Panc1 (cell line): ENCODE data around the gene PCTP. TPM values are rescaled to one million over a fixed set of nuclear protein-coding genes. Genes with fewer than 3 reads are reported as not detected.

Source experiments
- ATAC-seq: fragments of 200-7000 bp; cut with Tn5 transposase; 2 replicates; pipeline ENCODE4 v1.9.1; 2020; ENCODE audit warnings: mild to moderate bottlenecking, moderate library complexity
- BruUV-seq: library from RNA; stranded (reverse); fragments of 400-500 nt; replicated peaks from 2 replicates; lab custom pipeline; 2021; lab: Mats Ljungman, UMichigan
- CTCF ChIA-PET: fragments of 300-600 bp; sonication (Branson Sonifier 250); formaldehyde crosslinking; loops from one replicate; lab custom pipeline; 2022; ENCODE audit warnings: antibody characterized with exemption; lab: Charles Lee
- POLR2A ChIA-PET: fragments of 300-600 bp; sonication (Branson Sonifier 250); formaldehyde crosslinking; loops from one replicate; lab custom pipeline; 2022; ENCODE audit warnings: antibody characterized with exemption; lab: Charles Lee
- DNase-seq: peaks from one replicate; pipeline ENCODE4 v3.0.0-alpha.2; 2010; ENCODE audit warnings: low read depth, low spot score
- H3K27ac ChIP-seq: 2 replicates; pipeline ENCODE4 v1.5.1; 2011; ENCODE audit warnings: mild to moderate bottlenecking, low read length, inconsistent platforms
- H3K27me3 ChIP-seq: fragments of 200-500 bp; sonication (Bioruptor generic); 2 replicates; pipeline ENCODE4 v1.6.0; 2014; ENCODE audit warnings: low read length, inconsistent platforms; ENCODE audit not compliant: control insufficient read depth, insufficient read depth
- H3K36me3 ChIP-seq: fragments of 200-500 bp; sonication (Bioruptor generic); 2 replicates; pipeline ENCODE4 v1.5.1; 2014; ENCODE audit warnings: inconsistent platforms, mild to moderate bottlenecking, low read length, moderate library complexity; ENCODE audit not compliant: control insufficient read depth, insufficient read depth
- H3K4me1 ChIP-seq: 2 replicates; pipeline ENCODE4 v1.5.1; 2011; ENCODE audit warnings: inconsistent platforms, mild to moderate bottlenecking, low read length, moderate library complexity; ENCODE audit not compliant: control insufficient read depth, insufficient read depth
- H3K4me3 ChIP-seq, 2 experiments: 2 replicates each; pipeline ENCODE4 v1.5.1; 2011 to 2012; ENCODE audit warnings: low read depth in 2 of 2, low read length in 2 of 2, mild to moderate bottlenecking in 2 of 2, inconsistent platforms in 1 of 2, moderate library complexity in 1 of 2
- H3K9me3 ChIP-seq: fragments of 200-500 bp; sonication (Bioruptor generic); 2 replicates; pipeline ENCODE4 v1.5.1; 2014; ENCODE audit warnings: low read depth, mild to moderate bottlenecking, inconsistent platforms, low read length, moderate library complexity; ENCODE audit not compliant: control insufficient read depth, insufficient read depth
- CTCF ChIP-seq: fragments of 450-650 bp; IDR thresholded peaks from 2 replicates; pipeline ENCODE4 v1.5.1; 2017; ENCODE audit warnings: mild to moderate bottlenecking
- POLR2AphosphoS5 ChIP-seq: IDR thresholded peaks from 2 replicates; pipeline ENCODE4 v1.6.1; 2012; ENCODE audit warnings: mild to moderate bottlenecking, low read depth, low read length, moderate library complexity
- REST ChIP-seq, 2 experiments: IDR thresholded peaks; 2 replicates each; pipeline ENCODE4 v1.6.1; 2011 to 2012; ENCODE audit warnings: low read depth in 2 of 2, control low read depth in 1 of 2, low read length in 1 of 2, mild to moderate bottlenecking in 1 of 2, moderate library complexity in 1 of 2; ENCODE audit not compliant: insufficient read depth in 1 of 2
- SIN3A ChIP-seq: IDR thresholded peaks from 2 replicates; pipeline ENCODE4 v1.6.1; 2012; ENCODE audit warnings: low read depth, mild to moderate bottlenecking, low read length, moderate library complexity, borderline replicate concordance; ENCODE audit not compliant: insufficient read depth
- TCF7L2 ChIP-seq: IDR thresholded peaks from 2 replicates; pipeline ENCODE4 v1.6.1; 2011; ENCODE audit warnings: mild to moderate bottlenecking, low read depth, low read length, inconsistent platforms
- in situ Hi-C: cut with HindIII; loops from 2 replicates; pipeline ENCODE4 v1.10.0; 2016; ENCODE audit warnings: low sequenced_read_pairs, low pct_unique_long_range_greater_than_20kb
- intact Hi-C: fragments of 100-400 bp; cut with micrococcal nuclease; formaldehyde crosslinking; loops from one replicate; pipeline ENCODE4 v1.10.0; 2022; ENCODE audit not compliant: unreplicated experiment
- total RNA-seq: library from RNA; stranded (reverse); gene quantifications from one replicate; pipeline ENCODE4 v1.2.1, GENCODE V29; 2021; ENCODE audit not compliant: unreplicated experiment

Gene PCTP
- total RNA-seq, 1 experiment from 2014 or later = 23.7 TPM

GRCh38 chr17:55751720-55752250, 934 bp downstream of the PCTP start:
- peak overlapping the region; percentile 77 to 78 for H3K4me3 ChIP-seq
- BruUV-seq = TSS peak; percentile 74
- intact Hi-C loops (no loop called here), in situ Hi-C loops (no loop called here)
- H3K27ac ChIP-seq = peak overlapping the region; percentile 73
- DNase-seq (no peak), ATAC-seq (no peak)
- no peaks in the 10 kb centered on the region for H3K27me3 ChIP-seq
- ChIA-PET CTCF (interaction anchor here (1.2 kb wide), 1 partner anchor 16 kb away, joined by 3 read pairs; no protein-coding TSS in a partner anchor), POLR2A (interaction anchor here (0.7 kb wide), 1 partner anchor 66 kb away, joined by 12 read pairs; no protein-coding TSS in a partner anchor)
- H3K4me1 ChIP-seq = peaks cover 5% of the 10 kb centered on the region; the same call in 1 of the 2 replicates
- H3K9me3 ChIP-seq = no peaks in the 10 kb centered on the region
- TF ChIP-seq REST (IDR thresholded peaks at IDR 0.05; ENCODE audit: insufficient read depth in 1 of 2, low read depth in 2 of 2, low read length in 1 of 2) = no peak
- 0 out of 2 replicates have a peak, but pooled peaks have one; percentile 0 for TF ChIP-seq SIN3A
- no peaks in the 10 kb centered on the region for H3K36me3 ChIP-seq

GRCh38 chr17:55756689-55757088, 5.8 kb downstream of the PCTP start:
- Histone ChIP-seq H3K4me3 (no peak overlapping the region), H3K27me3 (no peaks in the 10 kb centered on the region), H3K4me1 (0 out of 2 replicates have a peak, but pooled peaks cover 5% of the 10 kb centered on the region), H3K27ac (no peak overlapping the region), H3K9me3 (no peaks in the 10 kb centered on the region), H3K36me3 (no peaks in the 10 kb centered on the region)
- no peak for ATAC-seq
- no TSS peak for BruUV-seq
- ChIA-PET CTCF (no interaction called here), POLR2A (no interaction called here)
- in situ Hi-C loops (no loop called here), intact Hi-C loops (no loop called here)
- TF ChIP-seq CTCF (no peak), TCF7L2 (no peak), POLR2AphosphoS5 (no peak), SIN3A (no peak)
- no peak for DNase-seq

- H3K36me3 ChIP-seq = no peaks in the 10 kb centered on the region
- no peaks in the 10 kb centered on the region for H3K4me1 ChIP-seq
- H3K27ac ChIP-seq = no peak overlapping the region
- in situ Hi-C loops = no loop called here
- TF ChIP-seq REST (IDR thresholded peaks at IDR 0.05; ENCODE audit: insufficient read depth in 1 of 2, low read depth in 2 of 2, low read length in 1 of 2) = no peak
- TF ChIP-seq SIN3A = no peak
- TF ChIP-seq TCF7L2 = no peak
- no peak for TF ChIP-seq POLR2AphosphoS5
- TF ChIP-seq CTCF = no peak
- DNase-seq (no peak), ATAC-seq (no peak)
- no peaks in the 10 kb centered on the region for H3K27me3 ChIP-seq
- no peak overlapping the region for H3K4me3 ChIP-seq
- BruUV-seq = no TSS peak
- ChIA-PET POLR2A (interaction anchor here (0.6 kb wide), 1 partner anchor 1277 kb away, joined by 3 read pairs; no protein-coding TSS in a partner anchor), CTCF (no interaction called here)
- intact Hi-C loops = no loop called here
- no peaks in the 10 kb centered on the region for H3K9me3 ChIP-seq
These were observed 6.8 kb downstream of the PCTP start for GRCh38 chr17:55757659-55758058.
